HepG2 (cell line): ENCODE measurements around the gene TANC1. TPM values are rescaled to one million over a fixed set of nuclear protein-coding genes. Genes with fewer than 3 reads are reported as not detected.
A peak's percentile ranks its signal among the peaks of the same experiment; 100 is the strongest.

Experiments
- ATAC-seq: fragments of 200-7000 bp; cut with Tn5 transposase; 3 replicates; pipeline ENCODE4 v1.9.1; 2020; ENCODE audit warnings: mild to moderate bottlenecking, moderate library complexity
- BruUV-seq: library from RNA; stranded (reverse); fragments of 400-500 nt; replicated peaks from 2 replicates; lab custom pipeline; 2021; lab: Mats Ljungman, UMichigan
- CTCF ChIA-PET: fragments of 300-600 bp; formaldehyde crosslinking; extraction: SDS; loops from one replicate; lab custom pipeline; 2021; ENCODE audit warnings: low total read pairs, inconsistent platforms, low intra/inter-chr PET ratio; lab: Yijun Ruan, JAX
- POLR2A ChIA-PET: fragments of 350-600 bp; sonication (Branson Sonifier 250); formaldehyde crosslinking; loops from one replicate; lab custom pipeline; 2020; ENCODE audit warnings: antibody characterized with exemption, inconsistent platforms; lab: Yijun Ruan, JAX
- DNase-seq: peaks from one replicate; pipeline ENCODE4 v3.0.0-alpha.2; 2015; ENCODE audit warnings: low spot score
- FAIRE-seq: peaks from 3 replicates; lab custom pipeline; 2011; peaks lifted over from hg19 to GRCh38; lab: Jason Lieb, UNC
- H2AFZ ChIP-seq: one replicate; pipeline ENCODE4 v1.6.1; 2011; ENCODE audit warnings: low read length, inconsistent platforms
- H3K27ac ChIP-seq: fragments of 300-600 bp; 3 replicates; pipeline ENCODE4 v1.8.0; 2011; ENCODE audit warnings: mixed run types, mild to moderate bottlenecking, mixed read lengths, low read length, inconsistent platforms; ENCODE audit not compliant: insufficient read depth; ENCODE audit errors: extremely low read length
- H3K27me3 ChIP-seq, 2 experiments: fragments of 200-600 bp in 1 of 2; 2 replicates in 1 of 2; 3 replicates in 1 of 2; pipeline versions ENCODE4 v1.6.0 to v1.8.0; 2011; ENCODE audit warnings: low read length in 2 of 2, mild to moderate bottlenecking in 2 of 2, moderate library complexity in 2 of 2, inconsistent platforms in 1 of 2; ENCODE audit not compliant: insufficient read depth in 2 of 2, control insufficient read depth in 1 of 2
- H3K36me3 ChIP-seq, 2 experiments: fragments of 200-600 bp in 1 of 2; replicated peaks in 1 of 2; 2 replicates in 1 of 2; 3 replicates in 1 of 2; pipeline versions ENCODE4 v1.5.1 to v1.8.0; 2011; ENCODE audit warnings: low read length in 2 of 2, inconsistent platforms in 1 of 2; ENCODE audit not compliant: insufficient read depth in 2 of 2, control insufficient read depth in 1 of 2
- H3K4me1 ChIP-seq: 2 replicates; pipeline ENCODE4 v1.5.1; 2012; ENCODE audit warnings: low read length, inconsistent platforms; ENCODE audit not compliant: insufficient read depth
- H3K4me2 ChIP-seq: 2 replicates; pipeline ENCODE4 v1.6.0; 2011; ENCODE audit warnings: low read depth, low read length, inconsistent platforms
- H3K4me3 ChIP-seq, 3 experiments: fragments of 200-600 bp in 1 of 3; sonication (generic), shearing (Covaris generic) in 1 of 3; replicated peaks in 1 of 3; 2 replicates each; pipeline ENCODE4 v1.5.1; 2011 to 2016; ENCODE audit warnings: low read length in 3 of 3, inconsistent platforms in 2 of 3, low read depth in 2 of 3, mild to moderate bottlenecking in 2 of 3, control low read depth in 1 of 3, mixed read lengths in 1 of 3; ENCODE audit not compliant: insufficient read depth in 1 of 3
- H3K79me2 ChIP-seq: one replicate; pipeline ENCODE4 v1.6.1; 2011; ENCODE audit warnings: low read length, inconsistent platforms; ENCODE audit not compliant: insufficient read depth
- H3K9ac ChIP-seq: 2 replicates; pipeline ENCODE4 v1.6.0; 2011; ENCODE audit warnings: mild to moderate bottlenecking, low read depth, low read length, inconsistent platforms; ENCODE audit not compliant: insufficient read depth
- H3K9me3 ChIP-seq: 2 replicates; pipeline ENCODE4 v1.5.1; 2012; ENCODE audit warnings: mild to moderate bottlenecking, low read length
- H4K20me1 ChIP-seq: 2 replicates; pipeline ENCODE4 v1.6.0; 2011; ENCODE audit warnings: inconsistent platforms, mild to moderate bottlenecking, low read length, moderate library complexity; ENCODE audit not compliant: insufficient read depth
- AGO1 ChIP-seq: fragments of 200-400 bp; formaldehyde crosslinking; IDR thresholded peaks from 2 replicates; pipeline ENCODE4 v1.6.1; 2017; ENCODE audit warnings: mild to moderate bottlenecking, low read depth, low read length, moderate library complexity; ENCODE audit not compliant: poor library complexity, severe bottlenecking
- AGO2 ChIP-seq: fragments of 200-400 bp; formaldehyde crosslinking; optimal IDR thresholded peaks from 2 replicates; pipeline ENCODE3; 2017; ENCODE audit warnings: mild to moderate bottlenecking, low read depth, low read length, moderate library complexity
- CAMTA2 ChIP-seq: sonication (generic); formaldehyde crosslinking; IDR thresholded peaks from 2 replicates; pipeline ENCODE4 v1.4.0; 2020; ENCODE audit warnings: mild to moderate bottlenecking, missing genetic modification reagents, borderline replicate concordance
- HDAC6 ChIP-seq: fragments of 200-600 bp; sonication (generic); IDR thresholded peaks from 2 replicates; pipeline ENCODE4 v1.7.0; 2017; ENCODE audit warnings: mild to moderate bottlenecking, antibody characterized with exemption, low read length, low read depth
- HHEX ChIP-seq: IDR thresholded peaks from 2 replicates; pipeline ENCODE4 v1.6.1; 2016; ENCODE audit warnings: control low read depth
- KDM6A ChIP-seq: IDR thresholded peaks from 2 replicates; pipeline ENCODE4 v1.6.1; 2016; ENCODE audit warnings: low read depth
- MXI1 ChIP-seq: IDR thresholded peaks from 3 replicates; pipeline ENCODE4 v1.6.1; 2012; ENCODE audit warnings: low read depth, low read length, inconsistent platforms, borderline replicate concordance
- SMAD9 ChIP-seq: sonication (generic); formaldehyde crosslinking; IDR thresholded peaks from 2 replicates; pipeline ENCODE4 v1.5.1; 2020; ENCODE audit warnings: mild to moderate bottlenecking, missing genetic modification reagents
- SOX6 ChIP-seq, 2 experiments: fragments of 450-650 bp in 1 of 2; sonication (generic) in 1 of 2; formaldehyde crosslinking in 1 of 2; IDR thresholded peaks; 2 replicates each; pipeline versions ENCODE4 v1.4.0 to v1.6.1; 2017 to 2020; ENCODE audit warnings: antibody characterized with exemption in 1 of 2, mild to moderate bottlenecking in 1 of 2, missing genetic modification reagents in 1 of 2
- SP5 ChIP-seq: IDR thresholded peaks from 2 replicates; pipeline ENCODE4 v1.6.1; 2016; ENCODE audit warnings: low read depth, borderline replicate concordance
- SPEN ChIP-seq: sonication (generic); formaldehyde crosslinking; IDR thresholded peaks from 2 replicates; pipeline ENCODE4 v1.5.1; 2020; ENCODE audit warnings: low read depth, mild to moderate bottlenecking, missing genetic modification reagents
- STAT5B ChIP-seq: sonication (generic); formaldehyde crosslinking; IDR thresholded peaks from 2 replicates; pipeline ENCODE4 v1.4.0; 2020; ENCODE audit warnings: missing genetic modification reagents
- TAF15 ChIP-seq: fragments of 200-400 bp; formaldehyde crosslinking; IDR thresholded peaks from one replicate; pipeline ENCODE4 v1.6.1; 2018; ENCODE audit warnings: mild to moderate bottlenecking, low read depth, low read length; ENCODE audit not compliant: poor library complexity, severe bottlenecking
- TCF7L2 ChIP-seq: IDR thresholded peaks from 2 replicates; pipeline ENCODE4 v1.6.1; 2011; ENCODE audit warnings: mild to moderate bottlenecking, low read depth, low read length, moderate library complexity
- ZBTB7A ChIP-seq: sonication (generic); formaldehyde crosslinking; IDR thresholded peaks from 2 replicates; pipeline ENCODE4 v1.8.0; 2022; ENCODE audit warnings: mild to moderate bottlenecking, missing genetic modification reagents
- ZMYM4 ChIP-seq: sonication (generic); formaldehyde crosslinking; IDR thresholded peaks from 2 replicates; pipeline ENCODE4 v1.8.1; 2023; ENCODE audit warnings: mild to moderate bottlenecking, missing genetic modification reagents
- ZNF749 ChIP-seq: sonication (generic); formaldehyde crosslinking; IDR thresholded peaks from 2 replicates; pipeline ENCODE4 v1.8.0; 2022; ENCODE audit warnings: mild to moderate bottlenecking, missing genetic modification reagents, moderate library complexity, borderline replicate concordance
- whole genome bisulfite sequencing: methylation state at CpG from one replicate; pipeline ENCODE4 v1.1.6; 2017; ENCODE audit warnings: low lambda C conversion rate; 5-methylcytosine and 5-hydroxymethylcytosine counted together
- in situ Hi-C: cut with HindIII; loops from 2 replicates; pipeline ENCODE4 v1.10.0; 2017; ENCODE audit warnings: low pct_unique_long_range_greater_than_20kb; ENCODE audit not compliant: extremely low pct_ligation_motif_present
- intact Hi-C: fragments of 100-400 bp; cut with micrococcal nuclease; formaldehyde crosslinking; loops from one replicate; pipeline ENCODE4 v1.10.0; 2022; ENCODE audit not compliant: unreplicated experiment
- polyA plus RNA-seq, 8 experiments: library from polyadenylated mRNA; depleted of rRNA in 3 of 8; stranded (reverse) in 7 of 8; unstranded in 1 of 8; fragments of >200 nt; fragmentation: Illumina TruSeq in 4 of 8; extraction: Trizol in 4 of 8; gene quantifications; 2 replicates each; pipeline versions ENCODE4 v1.2.1 to v1.2.3, GENCODE V29; 2011 to 2016; ENCODE audit warnings: low read depth in 4 of 8, missing spikeins in 1 of 8, mixed read lengths in 1 of 8; ENCODE audit not compliant: insufficient read depth in 1 of 8
- total RNA-seq, 5 experiments: library from RNA; depleted of rRNA; stranded (reverse); fragments of >200 nt; fragmentation: Illumina TruSeq; extraction: Trizol; gene quantifications; 2 replicates each; pipeline ENCODE4 v1.2.3, GENCODE V29; 2016; ENCODE audit warnings: low read depth in 1 of 5
- TF ChIP-seq, protein P1 (sequence below): sonication (generic); formaldehyde crosslinking; IDR thresholded peaks from 2 replicates; pipeline ENCODE4 v1.4.0; 2020; ENCODE audit warnings: missing genetic modification reagents, borderline replicate concordance
- TF ChIP-seq, protein P2 (sequence below): sonication (generic); formaldehyde crosslinking; IDR thresholded peaks from 2 replicates; pipeline ENCODE4 v1.5.1; 2020; ENCODE audit warnings: mild to moderate bottlenecking, missing genetic modification reagents

The TANC1 gene
- total and polyA plus RNA-seq, 2 of the 13 experiments (the other 11 are each of a cell fraction or from before 2014, with no cell fraction given), result 2.3 to 5.6 TPM

DNA sequence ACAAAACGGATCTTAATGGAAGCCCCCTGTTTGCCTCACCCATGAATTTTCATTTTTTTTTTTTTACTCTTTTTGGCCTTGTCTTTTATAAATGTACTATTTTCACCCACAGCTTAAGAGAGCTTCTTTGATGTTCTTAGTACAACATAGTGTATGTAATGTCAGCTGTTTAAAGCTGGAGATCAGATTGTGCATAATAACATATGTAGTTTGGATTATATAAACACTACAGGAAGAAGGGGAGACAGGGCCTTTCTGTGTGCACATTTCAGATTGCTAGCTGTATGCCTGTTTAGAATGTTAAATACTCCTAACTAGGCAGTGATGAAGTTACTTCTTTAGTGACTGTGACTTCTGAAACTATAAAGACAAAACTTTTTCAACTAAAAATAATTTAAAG is 2.1 kb upstream of the TANC1 start (continued):
- TF ChIP-seq SPEN (CRISPR knock-in tag), result no peak
- TF ChIP-seq SOX6 (IDR thresholded peaks at IDR 0.05), result no peak
- no peak for TF ChIP-seq SOX6 (CRISPR knock-in tag; IDR thresholded peaks at IDR 0.05)
- TF ChIP-seq, protein P1, sequence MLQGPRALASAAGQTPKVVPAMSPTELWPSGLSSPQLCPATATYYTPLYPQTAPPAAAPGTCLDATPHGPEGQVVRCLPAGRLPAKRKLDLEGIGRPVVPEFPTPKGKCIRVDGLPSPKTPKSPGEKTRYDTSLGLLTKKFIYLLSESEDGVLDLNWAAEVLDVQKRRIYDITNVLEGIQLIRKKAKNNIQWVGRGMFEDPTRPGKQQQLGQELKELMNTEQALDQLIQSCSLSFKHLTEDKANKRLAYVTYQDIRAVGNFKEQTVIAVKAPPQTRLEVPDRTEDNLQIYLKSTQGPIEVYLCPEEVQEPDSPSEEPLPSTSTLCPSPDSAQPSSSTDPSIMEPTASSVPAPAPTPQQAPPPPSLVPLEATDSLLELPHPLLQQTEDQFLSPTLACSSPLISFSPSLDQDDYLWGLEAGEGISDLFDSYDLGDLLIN (CRISPR knock-in tag), result no peak
- TF ChIP-seq TCF7L2, result no peak
- no peak for TF ChIP-seq TAF15
- TF ChIP-seq STAT5B (CRISPR knock-in tag), result no peak

DNA sequence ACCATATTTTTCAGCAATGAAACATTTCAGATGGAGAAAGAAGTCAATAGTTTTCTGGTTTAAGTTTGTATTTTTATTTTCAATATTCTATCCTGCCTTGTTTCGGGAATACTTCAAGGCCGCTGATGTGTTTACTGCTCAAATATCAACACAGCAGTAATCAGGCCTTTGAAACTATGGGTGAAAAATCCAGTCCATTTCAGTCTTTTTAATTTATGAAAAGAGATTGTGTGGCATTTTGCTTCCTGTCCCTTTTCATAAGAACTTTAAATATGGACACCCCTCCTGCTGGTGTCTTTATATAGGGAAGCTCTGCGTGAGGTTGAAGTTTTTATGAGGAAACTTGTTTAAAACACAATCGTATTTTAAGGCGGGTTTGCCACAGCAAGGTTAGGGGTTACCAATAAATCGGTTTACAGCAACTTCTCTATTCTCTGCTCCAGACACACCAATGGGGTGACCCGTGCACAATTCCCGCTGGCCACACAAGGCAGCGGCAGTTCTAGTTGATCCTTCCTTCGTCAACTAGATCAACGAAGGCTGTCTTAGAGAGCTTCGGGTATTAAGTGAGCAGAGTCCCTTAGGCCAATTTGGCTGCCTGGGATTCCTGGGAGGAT is 1.2 kb upstream of the TANC1 start:
- Histone ChIP-seq H3K9me3 (no peaks in the 10 kb centered on the region), H3K36me3 (no peaks in the 10 kb centered on the region), H2AFZ (no peak overlapping the region), H3K4me2 (peak overlapping the region; percentile 93), H3K27ac (no peak overlapping the region), H3K27me3 (peaks cover 0 to 52% of the 10 kb centered on the region in 2 experiments; a peak in 4 of 5 replicates), H3K9ac (no peak overlapping the region), H3K79me2 (no peaks in the 10 kb centered on the region), H3K4me3 (peak overlapping the region in 2 of 3 experiments; percentile 76 to 84; a peak in 2 of 6 replicates), H3K4me1 (peaks cover 29% of the 10 kb centered on the region), H4K20me1 (0 out of 2 replicates have a peak, but pooled peaks cover 3% of the 10 kb centered on the region)
- no peak for FAIRE-seq
- intact Hi-C loops (loop anchor here (5.0 kb wide), 1 partner anchor 65 kb away; no protein-coding TSS in a partner anchor), in situ Hi-C loops (no loop called here)
- no peak for DNase-seq
- WGBS, result 5% methylated on average over 12 of the region's 12 CpGs
- no peak; the same call in 2 of the 3 replicates for ATAC-seq
- ChIA-PET CTCF (no interaction called here), POLR2A (interaction anchor here (2.3 kb wide), 1 partner anchor 32 kb away, joined by 7 read pairs; no protein-coding TSS in a partner anchor)
- BruUV-seq, result no TSS peak
- TF ChIP-seq, protein P2, sequence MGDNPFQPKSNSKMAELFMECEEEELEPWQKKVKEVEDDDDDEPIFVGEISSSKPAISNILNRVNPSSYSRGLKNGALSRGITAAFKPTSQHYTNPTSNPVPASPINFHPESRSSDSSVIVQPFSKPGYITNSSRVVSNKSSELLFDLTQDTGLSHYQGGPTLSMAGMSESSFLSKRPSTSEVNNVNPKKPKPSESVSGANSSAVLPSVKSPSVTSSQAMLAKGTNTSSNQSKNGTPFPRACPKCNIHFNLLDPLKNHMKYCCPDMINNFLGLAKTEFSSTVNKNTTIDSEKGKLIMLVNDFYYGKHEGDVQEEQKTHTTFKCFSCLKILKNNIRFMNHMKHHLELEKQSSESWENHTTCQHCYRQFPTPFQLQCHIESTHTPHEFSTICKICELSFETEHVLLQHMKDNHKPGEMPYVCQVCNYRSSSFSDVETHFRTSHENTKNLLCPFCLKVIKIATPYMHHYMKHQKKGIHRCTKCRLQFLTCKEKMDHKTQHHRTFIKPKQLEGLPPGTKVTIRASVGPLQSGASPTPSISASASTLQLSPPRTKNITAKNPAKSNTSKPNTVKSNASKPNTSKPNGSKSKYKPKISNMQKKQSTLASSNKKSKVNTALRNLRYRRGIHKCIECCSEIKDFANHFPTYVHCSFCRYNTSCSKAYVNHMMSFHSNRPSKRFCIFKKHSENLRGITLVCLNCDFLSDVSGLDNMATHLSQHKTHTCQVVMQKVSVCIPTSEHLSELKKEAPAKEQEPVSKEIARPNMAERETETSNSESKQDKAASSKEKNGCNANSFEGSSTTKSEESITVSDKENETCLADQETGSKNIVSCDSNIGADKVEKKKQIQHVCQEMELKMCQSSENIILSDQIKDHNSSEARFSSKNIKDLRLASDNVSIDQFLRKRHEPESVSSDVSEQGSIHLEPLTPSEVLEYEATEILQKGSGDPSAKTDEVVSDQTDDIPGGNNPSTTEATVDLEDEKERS, result no peak
- TF ChIP-seq KDM6A (no peak), AGO1 (no peak), SP5 (CRISPR knock-in tag) (no peak), SMAD9 (0 out of 2 replicates have a peak, but pooled peaks have one; percentile 30), MXI1 (no peak), HDAC6 (no peak), HHEX (CRISPR knock-in tag) (no peak), ZNF749 (CRISPR knock-in tag) (no peak), ZBTB7A (no peak), AGO2 (no peak), ZMYM4 (CRISPR knock-in tag) (no peak), CAMTA2 (CRISPR knock-in tag) (no peak)
